Fibroblast of mammary gland (primary cell): ENCODE measurements around the gene OSTN.

ENCODE experiments used
- DNase-seq: peaks from one replicate; pipeline ENCODE4 v3.0.0-alpha.2; 2010; ENCODE audit warnings: low read depth
- H3K4me3 ChIP-seq: 2 replicates; pipeline ENCODE4 v1.5.1; 2011; ENCODE audit warnings: low read depth, mild to moderate bottlenecking, low read length, moderate library complexity; ENCODE audit not compliant: control insufficient read depth
- TF ChIP-seq, protein P1 (sequence below): conservative IDR thresholded peaks from 2 replicates; pipeline ENCODE4 v1.5.1; 2011; ENCODE audit warnings: low read depth, low read length, inconsistent platforms; ENCODE audit not compliant: control insufficient read depth, insufficient read depth

The OSTN gene

DNA sequence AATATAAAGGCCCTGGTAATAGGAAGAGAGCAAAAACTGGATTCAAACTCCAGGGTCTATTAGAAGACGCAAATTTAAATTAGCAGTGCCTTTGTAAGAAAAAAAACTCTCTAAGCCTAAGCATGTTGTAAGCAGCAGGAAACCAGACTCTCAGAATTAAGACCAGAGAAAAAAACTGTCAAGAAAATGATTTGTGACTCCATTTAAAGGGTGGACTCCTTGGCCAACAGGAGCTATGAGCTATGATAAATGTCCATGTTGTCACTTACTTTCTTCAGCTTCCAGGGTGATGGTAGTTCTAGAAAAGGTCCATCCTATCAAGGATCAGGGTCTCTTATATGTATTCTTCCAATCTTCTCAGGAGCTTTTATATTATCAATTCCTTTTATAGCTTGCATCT, 95.2 kb downstream of the OSTN start:
- TF ChIP-seq, protein P1, sequence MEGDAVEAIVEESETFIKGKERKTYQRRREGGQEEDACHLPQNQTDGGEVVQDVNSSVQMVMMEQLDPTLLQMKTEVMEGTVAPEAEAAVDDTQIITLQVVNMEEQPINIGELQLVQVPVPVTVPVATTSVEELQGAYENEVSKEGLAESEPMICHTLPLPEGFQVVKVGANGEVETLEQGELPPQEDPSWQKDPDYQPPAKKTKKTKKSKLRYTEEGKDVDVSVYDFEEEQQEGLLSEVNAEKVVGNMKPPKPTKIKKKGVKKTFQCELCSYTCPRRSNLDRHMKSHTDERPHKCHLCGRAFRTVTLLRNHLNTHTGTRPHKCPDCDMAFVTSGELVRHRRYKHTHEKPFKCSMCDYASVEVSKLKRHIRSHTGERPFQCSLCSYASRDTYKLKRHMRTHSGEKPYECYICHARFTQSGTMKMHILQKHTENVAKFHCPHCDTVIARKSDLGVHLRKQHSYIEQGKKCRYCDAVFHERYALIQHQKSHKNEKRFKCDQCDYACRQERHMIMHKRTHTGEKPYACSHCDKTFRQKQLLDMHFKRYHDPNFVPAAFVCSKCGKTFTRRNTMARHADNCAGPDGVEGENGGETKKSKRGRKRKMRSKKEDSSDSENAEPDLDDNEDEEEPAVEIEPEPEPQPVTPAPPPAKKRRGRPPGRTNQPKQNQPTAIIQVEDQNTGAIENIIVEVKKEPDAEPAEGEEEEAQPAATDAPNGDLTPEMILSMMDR, result no peak
- no peak for DNase-seq
- no peak overlapping the region for H3K4me3 ChIP-seq

- DNase-seq, result no peak
- TF ChIP-seq, protein P1, result no peak
- H3K4me3 ChIP-seq, result no peak overlapping the region
Observed at GRCh38 chr3:191296041-191296541, 97.0 kb downstream of the OSTN start.

DNA sequence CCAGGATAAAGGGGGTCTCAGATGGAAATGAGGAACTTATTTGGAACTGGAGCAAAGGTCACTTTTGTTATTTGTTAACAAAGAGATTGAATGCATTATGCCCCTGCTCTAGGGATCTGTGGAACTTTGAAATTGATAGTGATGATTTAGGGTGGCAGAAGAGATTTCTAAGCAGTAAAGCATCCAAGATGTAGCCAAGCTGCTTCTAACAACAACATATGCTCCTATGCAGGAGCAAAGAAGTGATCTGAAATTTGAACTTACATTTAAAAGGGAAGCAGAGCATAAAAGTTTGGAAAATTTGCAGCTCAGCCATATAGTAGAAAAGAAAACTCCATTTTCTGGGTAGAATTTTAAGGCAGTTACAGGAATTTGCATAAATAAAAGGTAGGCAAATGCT, 99.8 kb downstream of the OSTN start:
- no peak overlapping the region for H3K4me3 ChIP-seq
- TF ChIP-seq, protein P1, result no peak
- no peak for DNase-seq

DNA sequence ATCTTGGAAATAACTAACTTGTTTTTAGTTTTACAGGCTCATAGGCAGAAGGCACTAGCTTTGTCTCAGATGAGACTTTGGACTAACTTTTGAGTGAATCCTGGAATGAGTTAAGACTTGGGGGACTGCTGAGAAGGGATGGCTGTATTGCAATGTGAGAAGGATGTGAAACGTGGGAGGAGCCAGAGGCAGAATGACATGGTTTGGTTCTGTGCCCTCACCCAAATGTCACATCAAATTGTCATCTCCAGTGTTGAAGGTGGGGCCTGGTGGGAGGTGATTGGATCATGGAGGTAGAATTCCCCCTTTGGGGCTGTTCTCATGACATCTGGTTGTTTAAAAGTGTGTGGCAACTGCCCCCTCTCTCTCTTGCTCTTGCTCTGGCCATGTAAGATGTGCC, 101.4 kb downstream of the OSTN start:
- TF ChIP-seq, protein P1, result no peak
- no peak overlapping the region for H3K4me3 ChIP-seq
- DNase-seq, result no peak

DNA sequence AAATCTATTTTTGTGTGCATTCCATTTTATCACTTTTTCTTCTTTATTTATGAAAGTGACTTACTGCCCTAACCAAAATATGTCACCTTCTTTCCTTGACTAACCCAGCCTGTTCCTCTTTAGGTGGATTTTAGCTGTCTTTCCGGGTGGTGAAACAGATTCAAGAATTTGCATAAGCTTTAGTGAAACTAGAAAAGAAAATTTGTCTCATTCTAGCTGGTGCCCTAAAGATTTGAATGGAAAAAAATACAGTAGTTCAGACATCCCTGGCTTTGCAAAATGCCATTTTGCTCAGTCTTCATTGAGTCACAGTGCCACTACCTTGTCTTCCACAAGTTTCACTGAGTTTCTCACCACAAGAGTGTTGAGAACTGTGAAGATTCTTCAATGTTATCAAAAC, 102.0 kb downstream of the OSTN start:
- TF ChIP-seq, protein P1, result no peak
- H3K4me3 ChIP-seq, result no peak overlapping the region
- DNase-seq, result no peak

DNA sequence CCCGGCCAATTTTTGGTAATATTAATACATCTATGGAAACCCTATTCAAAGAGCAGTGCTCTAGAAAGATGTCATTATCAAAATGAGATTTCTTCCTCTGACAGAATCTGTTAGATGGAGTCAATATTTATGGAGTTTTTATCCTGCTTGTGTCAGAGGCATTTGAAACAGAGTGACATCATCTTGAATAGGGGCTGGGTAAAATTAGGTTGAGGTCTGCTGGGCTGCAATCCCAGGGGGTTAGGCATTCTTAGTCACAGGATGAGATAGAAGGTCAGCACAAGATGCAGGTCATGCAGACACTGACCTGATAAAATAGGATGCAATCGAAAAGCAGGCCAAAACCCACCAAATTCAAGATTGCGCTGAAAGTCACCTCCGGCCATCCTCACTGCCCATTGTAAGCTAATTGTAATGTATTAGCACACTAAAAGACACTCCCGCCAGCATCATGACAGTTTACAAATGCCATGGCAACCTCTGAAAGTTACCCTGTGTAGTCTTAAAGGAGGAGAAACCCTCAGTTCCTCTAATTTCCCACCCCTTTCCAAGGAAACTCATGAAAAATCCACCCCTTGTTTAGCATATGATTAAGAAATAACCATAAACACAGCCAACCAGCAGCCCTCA, 102.9 kb downstream of the OSTN start:
- no peak overlapping the region for H3K4me3 ChIP-seq
- TF ChIP-seq, protein P1, result no peak
- DNase-seq, result no peak
